ENCODE measurements around the gene NTN5.

- no peak for TF ChIP-seq CTCF (conservative IDR thresholded peaks at IDR 0.05; ENCODE audit: low read length)
- no peak for TF ChIP-seq EZH2phosphoT487 (IDR thresholded peaks at IDR 0.05; ENCODE audit: borderline replicate concordance, low read depth, low read length)
Observed at GRCh38 chr19:48720251-48720612, 47.4 kb upstream of the NTN5 start.
